ENCODE results near the gene BACH2.

GRCh38 chr6:89927791-89928550 lies 368.7 kb downstream of the BACH2 start:
- no peak for TF ChIP-seq CTCF (IDR thresholded peaks at IDR 0.05)
- TF ChIP-seq POLR2A (IDR thresholded peaks at IDR 0.05): no peak
